Activated CD4-positive, alpha-beta T cell treated with anti-CD3 and anti-CD28 coated beads, Interleukin-2, amount 10 ng/mL, durations not matched to agents 7 days and 5 days (primary cell): ENCODE data around the gene CDH26. TPM values are rescaled to one million over a fixed set of nuclear protein-coding genes. Genes with fewer than 3 reads are reported as not detected.
"Not testable (repeated sequence)": the region's sequence is repeated elsewhere in the genome, so short reads cannot be mapped to it uniquely, and the experiment has no call there.

Source experiments
- CTCF ChIA-PET: fragments of 350-600 bp; sonication (Branson Sonifier 250); formaldehyde crosslinking; loops from one replicate; lab custom pipeline; 2021; ENCODE audit warnings: antibody characterized with exemption; lab: Charles Lee
- POLR2A ChIA-PET: fragments of 350-600 bp; sonication (Branson Sonifier 250); formaldehyde crosslinking; loops from one replicate; lab custom pipeline; 2021; ENCODE audit warnings: antibody characterized with exemption; lab: Charles Lee
- DNase-seq: peaks from one replicate; pipeline ENCODE4 v3.0.0-alpha.2; 2020
- H3K27ac Mint-ChIP-seq: one replicate; pipeline ENCODE4 v1.8.0; 2021; ENCODE audit warnings: mild to moderate bottlenecking, moderate library complexity, mixed read lengths
- H3K27me3 Mint-ChIP-seq: one replicate; pipeline ENCODE4 v1.8.0; 2021; ENCODE audit warnings: mixed read lengths
- H3K36me3 Mint-ChIP-seq: one replicate; pipeline ENCODE4 v1.8.0; 2021; ENCODE audit warnings: low read depth, mixed read lengths
- H3K4me1 Mint-ChIP-seq: one replicate; pipeline ENCODE4 v1.8.0; 2021; ENCODE audit warnings: mixed read lengths
- H3K4me3 Mint-ChIP-seq: one replicate; pipeline ENCODE4 v1.8.0; 2021; ENCODE audit warnings: mild to moderate bottlenecking, moderate library complexity, mixed read lengths
- H3K9me3 Mint-ChIP-seq: one replicate; pipeline ENCODE4 v1.8.0; 2021; ENCODE audit warnings: mixed read lengths
- total RNA-seq, 2 experiments: library from RNA; stranded (reverse); gene quantifications; one replicate each; pipeline ENCODE4 v1.2.3, GENCODE V29; 2021

CDH26 gene
- total RNA-seq, 2 experiments from 2014 or later: 0.40 to 0.47 TPM

- H3K4me1 Mint-ChIP-seq: peaks cover 46% of the 10 kb centered on the region
- no peak for DNase-seq
- H3K27ac Mint-ChIP-seq: no peak overlapping the region
- H3K27me3 Mint-ChIP-seq: no peaks in the 10 kb centered on the region
- peaks cover 33% of the 10 kb centered on the region for H3K36me3 Mint-ChIP-seq
- ChIA-PET POLR2A (no interaction called here), CTCF (interaction anchor here (0.7 to 1.6 kb wide), 3 partner anchors 9 to 12 kb away, joined by 3 to 5 read pairs (median 4); partner anchors contain the start of gene CDH26)
- no peaks in the 10 kb centered on the region for H3K9me3 Mint-ChIP-seq
- no peak overlapping the region for H3K4me3 Mint-ChIP-seq
Observed at GRCh38 chr20:59945731-59946130, 12.5 kb upstream of the CDH26 start.

DNA sequence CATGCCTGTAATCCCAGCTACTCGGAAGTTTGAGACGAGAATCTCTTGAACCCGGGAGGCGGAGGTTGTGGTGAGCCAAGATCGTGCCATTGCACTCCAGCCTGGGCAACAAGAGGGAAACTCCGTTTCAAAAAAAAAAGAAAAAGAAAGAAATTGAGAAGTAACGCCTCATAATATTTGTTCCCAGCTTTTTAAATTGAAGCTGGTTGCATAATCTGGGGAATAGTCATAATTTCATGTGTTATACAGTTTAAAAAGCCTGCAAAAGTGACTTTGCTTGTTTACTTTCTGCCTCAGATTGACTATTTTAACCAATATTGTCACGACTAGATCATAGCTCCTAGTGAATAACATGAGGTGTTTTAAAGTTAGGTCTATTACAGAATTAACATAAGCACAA is 10.8 kb upstream of the CDH26 start:
- POLR2A ChIA-PET: no interaction called here
- Mint-ChIP-seq H3K36me3 (peaks cover 29% of the 10 kb centered on the region), H3K4me3 (no peak overlapping the region), H3K9me3 (no peaks in the 10 kb centered on the region), H3K27me3 (no peaks in the 10 kb centered on the region), H3K27ac (no peak overlapping the region), H3K4me1 (peaks cover 31% of the 10 kb centered on the region)
- CTCF ChIA-PET: interaction anchor here (2.1 kb wide), 1 partner anchor 13 kb away, joined by 8 read pairs; the partner anchor contains the start of gene SYCP2
- no peak for DNase-seq

GRCh38 chr20:59948212-59948611 is 10.0 kb upstream of the CDH26 start:
- DNase-seq: no peak
- Mint-ChIP-seq H3K4me1 (peaks cover 31% of the 10 kb centered on the region), H3K27me3 (no peaks in the 10 kb centered on the region), H3K36me3 (peaks cover 25% of the 10 kb centered on the region), H3K9me3 (no peaks in the 10 kb centered on the region), H3K27ac (peak overlapping the region; percentile 85), H3K4me3 (no peak overlapping the region)
- ChIA-PET POLR2A (no interaction called here), CTCF (interaction anchor here (0.7 to 2.6 kb wide), 4 partner anchors 14 to 318 kb away, joined by 4 to 9 read pairs (median 6); partner anchors contain the start of gene SYCP2)

GRCh38 chr20:59948828-59949720 is 9.1 kb upstream of the CDH26 start:
- H3K27ac Mint-ChIP-seq: peak overlapping the region; percentile 85
- H3K4me3 Mint-ChIP-seq: peak overlapping the region; percentile 52
- no peaks in the 10 kb centered on the region for H3K9me3 Mint-ChIP-seq
- peaks cover 20% of the 10 kb centered on the region for H3K36me3 Mint-ChIP-seq
- ChIA-PET CTCF (interaction anchor here (0.7 to 2.6 kb wide), 6 partner anchors 8 to 318 kb away, joined by 3 to 9 read pairs (median 4); partner anchors contain the start of genes CDH26, FAM217B, PPP1R3D and SYCP2), POLR2A (no interaction called here)
- DNase-seq: peak; percentile 68
- peaks cover 31% of the 10 kb centered on the region for H3K4me1 Mint-ChIP-seq
- no peaks in the 10 kb centered on the region for H3K27me3 Mint-ChIP-seq

DNA sequence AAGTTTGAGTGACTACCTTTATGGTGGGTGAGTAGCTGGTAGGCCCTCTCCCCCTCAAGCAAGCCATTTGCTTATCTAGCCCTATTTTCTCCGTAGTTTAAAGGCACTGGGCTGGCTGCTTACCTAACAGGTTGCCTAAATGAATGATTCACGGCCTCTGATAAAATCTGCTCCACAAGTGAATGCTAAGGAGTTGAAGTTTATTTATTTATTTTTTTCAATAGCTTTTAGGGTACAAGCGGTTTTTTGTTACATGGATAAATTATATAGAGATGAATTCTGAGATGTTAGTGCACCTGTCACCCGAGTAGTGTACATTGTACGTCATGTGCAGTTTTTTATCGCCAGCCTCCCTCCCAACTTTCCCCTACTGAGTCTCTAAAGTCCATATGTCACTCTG is 8.3 kb upstream of the CDH26 start:
- no peaks in the 10 kb centered on the region for H3K9me3 Mint-ChIP-seq
- no peaks in the 10 kb centered on the region for H3K27me3 Mint-ChIP-seq
- ChIA-PET CTCF (interaction anchor here (1.2 to 2.6 kb wide), 3 partner anchors 9 to 16 kb away, joined by 4 to 9 read pairs (median 8); partner anchors contain the start of genes CDH26, FAM217B, PPP1R3D and SYCP2), POLR2A (no interaction called here)
- H3K4me3 Mint-ChIP-seq: no peak overlapping the region
- H3K4me1 Mint-ChIP-seq: peaks cover 31% of the 10 kb centered on the region
- H3K27ac Mint-ChIP-seq: no peak overlapping the region
- peaks cover 13% of the 10 kb centered on the region for H3K36me3 Mint-ChIP-seq
- DNase-seq: no peak

- CTCF ChIA-PET: no interaction called here
- no peaks in the 10 kb centered on the region for H3K27me3 Mint-ChIP-seq
- H3K36me3 Mint-ChIP-seq: no peaks in the 10 kb centered on the region
- peaks cover 1% of the 10 kb centered on the region for H3K4me1 Mint-ChIP-seq
- no peak for DNase-seq
- H3K4me3 Mint-ChIP-seq: no peak overlapping the region
- no peaks in the 10 kb centered on the region for H3K9me3 Mint-ChIP-seq
- POLR2A ChIA-PET: no interaction called here
- no peak overlapping the region for H3K27ac Mint-ChIP-seq
Observed at GRCh38 chr20:59954718-59955117, 3.5 kb upstream of the CDH26 start.

DNA sequence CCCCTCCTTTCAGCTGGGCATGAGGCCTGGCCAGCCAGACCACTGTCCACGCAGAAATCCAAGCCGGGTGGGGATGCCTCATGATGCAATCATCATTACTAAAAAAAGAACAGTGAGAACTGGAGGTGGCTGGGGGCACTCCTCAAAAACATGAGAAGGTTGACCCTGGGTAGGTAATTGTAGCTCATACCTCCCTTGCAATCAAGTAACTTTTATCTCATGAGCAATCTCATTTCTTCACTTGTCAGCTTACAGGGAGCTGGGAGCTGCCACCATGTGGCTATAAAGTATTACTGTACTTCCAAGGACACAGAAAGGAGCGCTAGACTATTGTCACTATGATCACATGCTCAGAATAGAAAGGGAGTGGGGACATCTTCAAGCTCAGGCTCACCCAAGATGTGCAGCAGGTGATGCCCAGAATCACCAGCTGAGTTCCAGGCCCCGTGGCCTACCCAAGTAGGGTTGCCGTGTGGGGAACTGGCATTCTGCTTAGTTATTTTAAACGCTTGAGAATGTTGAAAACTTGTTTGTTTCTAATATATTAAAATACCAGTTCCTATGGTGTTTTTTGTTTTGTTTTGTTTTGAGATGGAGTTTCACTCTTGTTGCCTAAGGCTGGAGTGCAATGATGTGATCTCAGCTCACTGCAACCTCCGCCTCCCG is 3.0 kb upstream of the CDH26 start:
- no peak for DNase-seq
- CTCF ChIA-PET: no interaction called here
- no peaks in the 10 kb centered on the region for H3K9me3 Mint-ChIP-seq
- no peaks in the 10 kb centered on the region for H3K27me3 Mint-ChIP-seq
- H3K4me3 Mint-ChIP-seq: no peak overlapping the region
- no peak overlapping the region for H3K27ac Mint-ChIP-seq
- POLR2A ChIA-PET: no interaction called here
- H3K4me1 Mint-ChIP-seq: no peaks in the 10 kb centered on the region
- H3K36me3 Mint-ChIP-seq: no peaks in the 10 kb centered on the region

DNA sequence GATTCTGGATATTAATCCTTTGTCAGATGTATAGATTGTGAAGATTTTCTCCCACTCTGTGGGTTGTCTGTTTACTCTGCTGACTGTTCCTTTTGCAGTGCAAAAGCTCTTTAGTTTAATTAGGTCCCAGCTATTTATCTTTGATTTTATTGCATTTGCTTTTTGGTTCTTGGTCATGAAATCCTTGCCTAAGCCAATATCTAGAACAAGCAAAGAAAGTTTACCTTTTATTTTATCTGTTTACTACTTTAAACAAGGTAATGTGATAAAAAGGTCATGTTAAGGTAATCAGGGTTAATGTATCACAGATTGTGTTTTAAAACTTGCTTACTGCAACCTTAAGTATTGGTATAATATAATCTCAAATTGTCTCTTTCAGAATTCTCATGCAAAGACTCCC is 655 bp upstream of the CDH26 start:
- POLR2A ChIA-PET, H3K4me1 Mint-ChIP-seq, DNase-seq, H3K9me3 Mint-ChIP-seq, H3K36me3 Mint-ChIP-seq, H3K27me3 Mint-ChIP-seq, H3K27ac Mint-ChIP-seq, H3K4me3 Mint-ChIP-seq: not testable (repeated sequence)
- CTCF ChIA-PET: interaction anchor here (1.9 kb wide), 1 partner anchor 12 kb away, joined by 5 read pairs; no protein-coding TSS in a partner anchor

DNA sequence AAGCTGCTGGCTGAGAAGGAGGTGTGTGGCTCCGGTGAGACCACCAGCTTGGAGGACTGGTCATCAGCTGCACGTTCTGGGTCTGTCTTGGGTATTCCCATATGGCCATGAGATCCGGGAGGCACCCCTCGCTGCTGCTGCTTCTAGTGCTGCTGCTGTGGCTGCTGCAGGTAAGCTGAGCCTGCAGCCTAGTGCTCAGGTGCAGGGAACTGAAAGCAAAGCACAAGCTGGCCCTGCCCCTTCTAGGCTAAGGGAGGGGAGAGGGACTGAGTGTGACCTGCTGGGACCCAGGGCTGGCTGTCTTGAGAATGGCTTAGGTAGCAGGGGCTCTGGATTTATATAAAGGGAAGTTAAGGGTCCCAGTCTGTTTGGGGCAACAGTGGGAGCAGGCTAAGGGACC is 403 bp downstream of the CDH26 start:
- Mint-ChIP-seq H3K27me3 (no peaks in the 10 kb centered on the region), H3K4me1 (no peaks in the 10 kb centered on the region), H3K27ac (no peak overlapping the region), H3K9me3 (no peaks in the 10 kb centered on the region), H3K36me3 (no peaks in the 10 kb centered on the region), H3K4me3 (no peak overlapping the region)
- ChIA-PET CTCF (interaction anchor here (1.4 to 1.9 kb wide), 3 partner anchors 9 to 99 kb away, joined by 3 to 5 read pairs (median 4); no protein-coding TSS in a partner anchor), POLR2A (no interaction called here)
- DNase-seq: no peak

DNA sequence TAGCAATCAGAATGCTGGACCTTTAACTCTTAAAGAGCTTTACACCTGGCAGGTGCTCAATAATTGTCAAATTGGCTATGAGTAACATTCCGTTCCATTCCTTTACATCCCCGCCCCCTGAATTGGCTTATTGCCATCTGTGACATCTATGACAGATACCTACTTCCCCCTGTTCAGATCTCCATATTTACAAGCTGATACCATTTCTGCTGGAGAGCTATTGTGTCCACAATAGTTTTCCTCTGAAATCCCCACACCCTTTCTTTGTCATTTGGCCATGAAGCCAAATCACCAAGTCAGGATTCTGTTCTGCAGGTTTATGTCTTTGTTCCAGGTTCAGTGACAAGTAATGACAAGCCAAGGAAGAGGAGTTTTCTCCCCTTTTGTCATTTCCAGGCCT is 3.2 kb downstream of the CDH26 start:
- DNase-seq: no peak
- Mint-ChIP-seq H3K27ac (no peak overlapping the region), H3K9me3 (no peaks in the 10 kb centered on the region), H3K4me3 (no peak overlapping the region), H3K27me3 (no peaks in the 10 kb centered on the region), H3K36me3 (no peaks in the 10 kb centered on the region), H3K4me1 (no peaks in the 10 kb centered on the region)
- ChIA-PET CTCF (interaction anchor here (1.5 kb wide), 1 partner anchor 11 kb away, joined by 3 read pairs; no protein-coding TSS in a partner anchor), POLR2A (no interaction called here)

GRCh38 chr20:59962155-59962554 is 3.9 kb downstream of the CDH26 start:
- DNase-seq: no peak
- Mint-ChIP-seq H3K27me3 (no peaks in the 10 kb centered on the region), H3K4me1 (no peaks in the 10 kb centered on the region), H3K9me3 (no peaks in the 10 kb centered on the region), H3K4me3 (no peak overlapping the region), H3K36me3 (no peaks in the 10 kb centered on the region), H3K27ac (no peak overlapping the region)
- ChIA-PET CTCF (interaction anchor here (1.5 kb wide), 1 partner anchor 11 kb away, joined by 3 read pairs; no protein-coding TSS in a partner anchor), POLR2A (no interaction called here)

DNA sequence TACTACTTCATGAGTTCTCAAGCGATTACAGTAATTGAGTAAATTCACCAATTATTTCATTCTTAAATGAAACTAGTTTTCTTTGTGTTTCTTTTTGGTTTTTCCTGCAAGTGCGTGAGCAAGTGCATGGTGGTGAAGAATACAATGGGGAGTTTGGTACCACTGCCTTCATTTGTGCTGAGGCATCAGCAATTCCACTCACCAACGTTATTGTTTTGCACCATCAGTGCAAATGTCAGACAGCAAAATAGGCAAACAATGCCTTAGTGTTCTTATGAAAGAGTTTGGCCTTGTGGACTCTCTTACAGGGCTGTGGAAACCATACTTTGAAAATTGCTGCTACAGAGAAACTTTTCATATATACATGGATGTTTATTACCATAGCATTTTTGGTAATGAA is 8.2 kb downstream of the CDH26 start:
- Mint-ChIP-seq H3K27me3 (no peaks in the 10 kb centered on the region), H3K4me3 (no peak overlapping the region), H3K4me1 (no peaks in the 10 kb centered on the region), H3K9me3 (no peaks in the 10 kb centered on the region), H3K36me3 (no peaks in the 10 kb centered on the region), H3K27ac (no peak overlapping the region)
- POLR2A ChIA-PET: no interaction called here
- no peak for DNase-seq
- CTCF ChIA-PET: no interaction called here

DNA sequence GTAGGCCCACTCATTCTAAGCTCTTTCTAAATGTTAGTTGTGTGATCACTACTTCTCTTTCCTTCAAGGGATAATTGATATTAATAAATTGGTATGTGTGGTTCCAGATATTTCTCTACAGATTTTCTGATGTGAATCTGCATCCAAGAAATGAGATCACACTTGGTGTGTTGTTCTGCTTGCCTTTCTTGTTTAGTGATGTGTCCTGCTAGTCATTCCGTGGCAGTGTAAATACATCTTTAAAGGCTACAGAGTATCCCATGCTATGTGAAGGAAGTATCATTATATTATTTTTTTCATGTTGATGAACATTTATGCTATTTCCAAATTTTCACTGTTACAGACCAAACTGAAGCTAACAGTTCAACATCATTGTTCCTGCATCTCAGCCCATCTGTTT is 13.2 kb downstream of the CDH26 start:
- ChIA-PET CTCF (interaction anchor here (0.6 kb wide), 1 partner anchor 33 kb away, joined by 6 read pairs; no protein-coding TSS in a partner anchor), POLR2A (no interaction called here)
- Mint-ChIP-seq H3K4me3 (no peak overlapping the region), H3K27me3 (no peaks in the 10 kb centered on the region), H3K9me3 (no peaks in the 10 kb centered on the region), H3K36me3 (no peaks in the 10 kb centered on the region), H3K27ac (no peak overlapping the region), H3K4me1 (no peaks in the 10 kb centered on the region)
- no peak for DNase-seq
